WTC11 (cell line): ENCODE measurements around the gene C5orf63. TPM values are rescaled to one million over a fixed set of nuclear protein-coding genes. Genes with fewer than 3 reads are reported as not detected.
A peak's percentile ranks its signal among the peaks of the same experiment; 100 is the strongest.

Experiments
- ATAC-seq: fragments of 200-7000 bp; cut with Tn5 transposase; 2 replicates; pipeline ENCODE4 v1.10.0; 2021; ENCODE audit warnings: mild to moderate bottlenecking, moderate library complexity
- CTCF ChIA-PET: fragments of 300-600 bp; sonication (Branson Sonifier 250); formaldehyde crosslinking; loops from one replicate; lab custom pipeline; 2021; ENCODE audit warnings: antibody characterized with exemption; lab: Charles Lee
- POLR2A ChIA-PET: fragments of 350-600 bp; sonication (Branson Sonifier 250); formaldehyde crosslinking; loops from one replicate; lab custom pipeline; 2021; ENCODE audit warnings: antibody characterized with exemption; lab: Charles Lee
- DNase-seq: peaks from one replicate; pipeline ENCODE4 v3.0.0; 2021; ENCODE audit warnings: low spot score
- H3K27ac Mint-ChIP-seq: 2 replicates; pipeline ENCODE4 v1.8.0; 2021; ENCODE audit warnings: mixed read lengths
- H3K27me3 Mint-ChIP-seq: 2 replicates; pipeline ENCODE4 v1.8.0; 2021; ENCODE audit warnings: low read depth, mild to moderate bottlenecking, moderate library complexity, mixed read lengths
- H3K36me3 Mint-ChIP-seq: 2 replicates; pipeline ENCODE4 v1.8.0; 2021; ENCODE audit warnings: mixed read lengths
- H3K4me1 Mint-ChIP-seq: 2 replicates; pipeline ENCODE4 v1.8.0; 2022; ENCODE audit warnings: mixed read lengths
- H3K4me3 Mint-ChIP-seq: 2 replicates; pipeline ENCODE4 v1.8.0; 2021; ENCODE audit warnings: mild to moderate bottlenecking, moderate library complexity, mixed read lengths
- H3K9me3 Mint-ChIP-seq: 2 replicates; pipeline ENCODE4 v1.8.0; 2021; ENCODE audit warnings: mixed read lengths
- GABPB1 ChIP-seq: sonication (generic); formaldehyde crosslinking; IDR thresholded peaks from 2 replicates; pipeline ENCODE4 v1.8.1; 2023; ENCODE audit warnings: mild to moderate bottlenecking, missing genetic modification reagents
- KAT7 ChIP-seq: sonication (generic); formaldehyde crosslinking; IDR thresholded peaks from 2 replicates; pipeline ENCODE4 v1.8.1; 2023; ENCODE audit warnings: missing genetic modification reagents, mild to moderate bottlenecking, borderline replicate concordance
- MYBL2 ChIP-seq: sonication (generic); formaldehyde crosslinking; IDR thresholded peaks from 2 replicates; pipeline ENCODE4 v1.8.1; 2023; ENCODE audit warnings: mild to moderate bottlenecking, moderate library complexity, missing genetic modification reagents
- NR3C1 ChIP-seq: sonication (generic); formaldehyde crosslinking; conservative IDR thresholded peaks from 2 replicates; pipeline ENCODE4 v1.8.1; 2023; ENCODE audit warnings: low read depth, mild to moderate bottlenecking, missing genetic modification reagents
- RELA ChIP-seq: sonication (generic); formaldehyde crosslinking; IDR thresholded peaks from 2 replicates; pipeline ENCODE4 v1.8.1; 2022; ENCODE audit warnings: missing genetic modification reagents, mild to moderate bottlenecking, borderline replicate concordance
- TEAD1 ChIP-seq: sonication (generic); formaldehyde crosslinking; IDR thresholded peaks from 2 replicates; pipeline ENCODE4 v1.8.0; 2022; ENCODE audit warnings: mild to moderate bottlenecking, missing genetic modification reagents
- ZBTB21 ChIP-seq: sonication (generic); formaldehyde crosslinking; IDR thresholded peaks from 2 replicates; pipeline ENCODE4 v1.8.1; 2023; ENCODE audit warnings: mild to moderate bottlenecking, missing genetic modification reagents, borderline replicate concordance
- ZNF219 ChIP-seq: sonication (generic); formaldehyde crosslinking; IDR thresholded peaks from 2 replicates; pipeline ENCODE4 v1.8.0; 2023; ENCODE audit warnings: missing genetic modification reagents, mild to moderate bottlenecking, borderline replicate concordance
- ZNF232 ChIP-seq: sonication (generic); formaldehyde crosslinking; IDR thresholded peaks from 2 replicates; pipeline ENCODE4 v1.8.0; 2022; ENCODE audit warnings: mild to moderate bottlenecking, missing genetic modification reagents
- ZNF671 ChIP-seq: fragments of 250-450 bp; sonication (Bioruptor Pico); IDR thresholded peaks from 2 replicates; pipeline ENCODE4 v1.8.0; 2021; ENCODE audit warnings: mild to moderate bottlenecking
- total RNA-seq: library from RNA; stranded (reverse); gene quantifications from 3 replicates; pipeline ENCODE4 v1.2.3, GENCODE V29; 2021
- TF ChIP-seq, protein P1 (sequence below): fragments of 250-450 bp; sonication (Bioruptor Pico); IDR thresholded peaks from 2 replicates; pipeline ENCODE4 v1.9.0; 2021; ENCODE audit warnings: mild to moderate bottlenecking, borderline replicate concordance
- TF ChIP-seq, protein P2 (sequence below): sonication (generic); formaldehyde crosslinking; IDR thresholded peaks from 2 replicates; pipeline ENCODE4 v1.8.0; 2023; ENCODE audit warnings: mild to moderate bottlenecking, missing genetic modification reagents
- TF ChIP-seq, protein P3 (sequence below): sonication (generic); formaldehyde crosslinking; conservative IDR thresholded peaks from 2 replicates; pipeline ENCODE4 v1.8.1; 2022; ENCODE audit warnings: mild to moderate bottlenecking, missing genetic modification reagents
- TF ChIP-seq, protein P4 (sequence below): sonication (generic); formaldehyde crosslinking; IDR thresholded peaks from 2 replicates; pipeline ENCODE4 v1.8.1; 2023; ENCODE audit warnings: mild to moderate bottlenecking, missing genetic modification reagents, moderate library complexity
- TF ChIP-seq, protein P5 (sequence below): sonication (generic); formaldehyde crosslinking; IDR thresholded peaks from 2 replicates; pipeline ENCODE4 v1.8.1; 2023; ENCODE audit warnings: mild to moderate bottlenecking, missing genetic modification reagents, moderate library complexity
- TF ChIP-seq, protein P6 (sequence below): fragments of 250-450 bp; sonication (Bioruptor Pico); IDR thresholded peaks from 2 replicates; pipeline ENCODE4 v1.9.0; 2021; ENCODE audit warnings: moderate library complexity, mild to moderate bottlenecking, inconsistent platforms, borderline replicate concordance

C5orf63 gene
- total RNA-seq, 1 experiment from 2014 or later, result 3.1 TPM

DNA sequence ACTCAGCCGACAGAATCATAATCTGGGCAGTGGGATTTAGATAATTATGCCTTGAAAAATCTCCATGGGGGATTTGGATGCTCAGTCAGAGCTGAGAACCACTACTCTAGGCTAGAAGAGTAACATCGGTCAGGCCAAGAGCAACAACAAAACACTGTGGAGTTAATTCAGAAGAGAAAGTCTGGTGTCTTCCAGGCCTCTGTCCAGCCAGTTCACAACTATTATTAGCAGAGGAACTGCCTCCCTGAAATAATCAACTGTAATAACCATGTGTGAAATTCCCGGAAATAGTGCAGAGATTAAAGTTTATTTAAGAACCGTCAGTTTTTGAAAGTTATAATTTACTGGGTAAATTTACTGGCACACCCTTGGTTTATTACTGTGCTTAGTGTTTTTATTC is 34.8 kb downstream of the C5orf63 start (continued):
- TF ChIP-seq, protein P1, sequence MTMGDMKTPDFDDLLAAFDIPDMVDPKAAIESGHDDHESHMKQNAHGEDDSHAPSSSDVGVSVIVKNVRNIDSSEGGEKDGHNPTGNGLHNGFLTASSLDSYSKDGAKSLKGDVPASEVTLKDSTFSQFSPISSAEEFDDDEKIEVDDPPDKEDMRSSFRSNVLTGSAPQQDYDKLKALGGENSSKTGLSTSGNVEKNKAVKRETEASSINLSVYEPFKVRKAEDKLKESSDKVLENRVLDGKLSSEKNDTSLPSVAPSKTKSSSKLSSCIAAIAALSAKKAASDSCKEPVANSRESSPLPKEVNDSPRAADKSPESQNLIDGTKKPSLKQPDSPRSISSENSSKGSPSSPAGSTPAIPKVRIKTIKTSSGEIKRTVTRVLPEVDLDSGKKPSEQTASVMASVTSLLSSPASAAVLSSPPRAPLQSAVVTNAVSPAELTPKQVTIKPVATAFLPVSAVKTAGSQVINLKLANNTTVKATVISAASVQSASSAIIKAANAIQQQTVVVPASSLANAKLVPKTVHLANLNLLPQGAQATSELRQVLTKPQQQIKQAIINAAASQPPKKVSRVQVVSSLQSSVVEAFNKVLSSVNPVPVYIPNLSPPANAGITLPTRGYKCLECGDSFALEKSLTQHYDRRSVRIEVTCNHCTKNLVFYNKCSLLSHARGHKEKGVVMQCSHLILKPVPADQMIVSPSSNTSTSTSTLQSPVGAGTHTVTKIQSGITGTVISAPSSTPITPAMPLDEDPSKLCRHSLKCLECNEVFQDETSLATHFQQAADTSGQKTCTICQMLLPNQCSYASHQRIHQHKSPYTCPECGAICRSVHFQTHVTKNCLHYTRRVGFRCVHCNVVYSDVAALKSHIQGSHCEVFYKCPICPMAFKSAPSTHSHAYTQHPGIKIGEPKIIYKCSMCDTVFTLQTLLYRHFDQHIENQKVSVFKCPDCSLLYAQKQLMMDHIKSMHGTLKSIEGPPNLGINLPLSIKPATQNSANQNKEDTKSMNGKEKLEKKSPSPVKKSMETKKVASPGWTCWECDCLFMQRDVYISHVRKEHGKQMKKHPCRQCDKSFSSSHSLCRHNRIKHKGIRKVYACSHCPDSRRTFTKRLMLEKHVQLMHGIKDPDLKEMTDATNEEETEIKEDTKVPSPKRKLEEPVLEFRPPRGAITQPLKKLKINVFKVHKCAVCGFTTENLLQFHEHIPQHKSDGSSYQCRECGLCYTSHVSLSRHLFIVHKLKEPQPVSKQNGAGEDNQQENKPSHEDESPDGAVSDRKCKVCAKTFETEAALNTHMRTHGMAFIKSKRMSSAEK (CRISPR knock-in tag), result no peak
- TF ChIP-seq, protein P2, sequence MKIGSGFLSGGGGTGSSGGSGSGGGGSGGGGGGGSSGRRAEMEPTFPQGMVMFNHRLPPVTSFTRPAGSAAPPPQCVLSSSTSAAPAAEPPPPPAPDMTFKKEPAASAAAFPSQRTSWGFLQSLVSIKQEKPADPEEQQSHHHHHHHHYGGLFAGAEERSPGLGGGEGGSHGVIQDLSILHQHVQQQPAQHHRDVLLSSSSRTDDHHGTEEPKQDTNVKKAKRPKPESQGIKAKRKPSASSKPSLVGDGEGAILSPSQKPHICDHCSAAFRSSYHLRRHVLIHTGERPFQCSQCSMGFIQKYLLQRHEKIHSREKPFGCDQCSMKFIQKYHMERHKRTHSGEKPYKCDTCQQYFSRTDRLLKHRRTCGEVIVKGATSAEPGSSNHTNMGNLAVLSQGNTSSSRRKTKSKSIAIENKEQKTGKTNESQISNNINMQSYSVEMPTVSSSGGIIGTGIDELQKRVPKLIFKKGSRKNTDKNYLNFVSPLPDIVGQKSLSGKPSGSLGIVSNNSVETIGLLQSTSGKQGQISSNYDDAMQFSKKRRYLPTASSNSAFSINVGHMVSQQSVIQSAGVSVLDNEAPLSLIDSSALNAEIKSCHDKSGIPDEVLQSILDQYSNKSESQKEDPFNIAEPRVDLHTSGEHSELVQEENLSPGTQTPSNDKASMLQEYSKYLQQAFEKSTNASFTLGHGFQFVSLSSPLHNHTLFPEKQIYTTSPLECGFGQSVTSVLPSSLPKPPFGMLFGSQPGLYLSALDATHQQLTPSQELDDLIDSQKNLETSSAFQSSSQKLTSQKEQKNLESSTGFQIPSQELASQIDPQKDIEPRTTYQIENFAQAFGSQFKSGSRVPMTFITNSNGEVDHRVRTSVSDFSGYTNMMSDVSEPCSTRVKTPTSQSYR (CRISPR knock-in tag), result no peak
- TF ChIP-seq, protein P3, sequence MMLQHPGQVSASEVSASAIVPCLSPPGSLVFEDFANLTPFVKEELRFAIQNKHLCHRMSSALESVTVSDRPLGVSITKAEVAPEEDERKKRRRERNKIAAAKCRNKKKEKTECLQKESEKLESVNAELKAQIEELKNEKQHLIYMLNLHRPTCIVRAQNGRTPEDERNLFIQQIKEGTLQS (CRISPR knock-in tag), result no peak
- TF ChIP-seq, protein P4, sequence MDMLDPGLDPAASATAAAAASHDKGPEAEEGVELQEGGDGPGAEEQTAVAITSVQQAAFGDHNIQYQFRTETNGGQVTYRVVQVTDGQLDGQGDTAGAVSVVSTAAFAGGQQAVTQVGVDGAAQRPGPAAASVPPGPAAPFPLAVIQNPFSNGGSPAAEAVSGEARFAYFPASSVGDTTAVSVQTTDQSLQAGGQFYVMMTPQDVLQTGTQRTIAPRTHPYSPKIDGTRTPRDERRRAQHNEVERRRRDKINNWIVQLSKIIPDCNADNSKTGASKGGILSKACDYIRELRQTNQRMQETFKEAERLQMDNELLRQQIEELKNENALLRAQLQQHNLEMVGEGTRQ (CRISPR knock-in tag), result no peak
- TF ChIP-seq MYBL2, result no peak
- TF ChIP-seq ZNF671 (CRISPR knock-in tag), result no peak
- TF ChIP-seq ZBTB21 (CRISPR knock-in tag), result no peak
- no peak for TF ChIP-seq ZNF219 (CRISPR knock-in tag)
- TF ChIP-seq NR3C1 (CRISPR knock-in tag), result no peak
- no peak for TF ChIP-seq KAT7 (CRISPR knock-in tag)
- TF ChIP-seq, protein P5, sequence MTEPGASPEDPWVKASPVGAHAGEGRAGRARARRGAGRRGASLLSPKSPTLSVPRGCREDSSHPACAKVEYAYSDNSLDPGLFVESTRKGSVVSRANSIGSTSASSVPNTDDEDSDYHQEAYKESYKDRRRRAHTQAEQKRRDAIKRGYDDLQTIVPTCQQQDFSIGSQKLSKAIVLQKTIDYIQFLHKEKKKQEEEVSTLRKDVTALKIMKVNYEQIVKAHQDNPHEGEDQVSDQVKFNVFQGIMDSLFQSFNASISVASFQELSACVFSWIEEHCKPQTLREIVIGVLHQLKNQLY (CRISPR knock-in tag), result no peak
- TF ChIP-seq, protein P6, sequence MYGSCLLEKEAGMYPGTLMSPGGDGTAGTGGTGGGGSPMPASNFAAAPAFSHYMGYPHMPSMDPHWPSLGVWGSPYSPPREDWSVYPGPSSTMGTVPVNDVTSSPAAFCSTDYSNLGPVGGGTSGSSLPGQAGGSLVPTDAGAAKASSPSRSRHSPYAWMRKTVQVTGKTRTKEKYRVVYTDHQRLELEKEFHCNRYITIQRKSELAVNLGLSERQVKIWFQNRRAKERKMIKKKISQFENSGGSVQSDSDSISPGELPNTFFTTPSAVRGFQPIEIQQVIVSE, result no peak
- no peak for TF ChIP-seq RELA (CRISPR knock-in tag)
- no peak for TF ChIP-seq TEAD1 (CRISPR knock-in tag)

DNA sequence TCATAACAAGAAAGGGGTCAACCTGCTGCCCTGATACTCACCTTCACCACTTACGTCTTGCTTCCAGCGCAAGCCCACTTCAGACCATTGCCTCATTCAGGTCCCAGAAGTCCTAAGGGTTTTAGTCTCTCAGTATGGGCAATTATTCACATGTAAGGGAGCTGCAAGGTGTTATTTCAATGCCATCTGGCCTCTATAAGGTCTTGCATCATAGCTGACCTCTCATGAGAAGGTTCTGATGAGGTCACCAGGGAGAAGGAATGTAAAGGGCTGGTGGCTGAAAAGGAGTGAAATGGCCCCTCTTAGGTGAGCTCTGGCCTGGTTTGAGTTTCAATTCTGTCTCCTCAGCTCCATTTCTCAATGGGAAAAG is 41.5 kb downstream of the C5orf63 start:
- CTCF ChIA-PET, result interaction anchor here (1.3 kb wide), 2 partner anchors 9 to 48 kb away, joined by 4 read pairs; no protein-coding TSS in a partner anchor

More for the DNA sequence above, 41.5 kb downstream of the C5orf63 start:
- no peak for DNase-seq
- H3K36me3 Mint-ChIP-seq, result no peaks in the 10 kb centered on the region
- H3K27ac Mint-ChIP-seq, result no peak overlapping the region
- 0 out of 2 replicates have a peak, but pooled peaks cover 4% of the 10 kb centered on the region for H3K9me3 Mint-ChIP-seq
- peaks cover 38% of the 10 kb centered on the region for H3K27me3 Mint-ChIP-seq
- POLR2A ChIA-PET, result interaction anchor here (1.2 to 1.6 kb wide), 2 partner anchors 198 to 254 kb away, joined by 3 to 7 read pairs; no protein-coding TSS in a partner anchor
- H3K4me1 Mint-ChIP-seq, result peaks cover 31% of the 10 kb centered on the region
- peak overlapping the region; percentile 81 for H3K4me3 Mint-ChIP-seq
- TF ChIP-seq GABPB1 (CRISPR knock-in tag) (peak; percentile 31; the same call in 1 of the 2 replicates), ZNF232 (no peak)
- ATAC-seq, result no peak
